Endothelial cell (in vitro differentiated cells): Measurements from ENCODE around the gene SERPINA12. TPM values are rescaled to one million over a fixed set of nuclear protein-coding genes. Genes with fewer than 3 reads are reported as not detected.
"Not testable (repeated sequence)": the region's sequence is repeated elsewhere in the genome, so short reads cannot be mapped to it uniquely, and the experiment has no call there.

Source experiments
- DNase-seq: peaks from one replicate; pipeline ENCODE4 v3.0.0; 2021; ENCODE audit warnings: low spot score
- H3K27ac Mint-ChIP-seq: one replicate; pipeline ENCODE4 v1.8.0; 2021; ENCODE audit warnings: mixed read lengths, inconsistent platforms; ENCODE audit not compliant: unreplicated experiment
- H3K27me3 Mint-ChIP-seq: one replicate; pipeline ENCODE4 v1.8.0; 2021; ENCODE audit warnings: mild to moderate bottlenecking, moderate library complexity, mixed read lengths, inconsistent platforms; ENCODE audit not compliant: unreplicated experiment
- H3K36me3 Mint-ChIP-seq: one replicate; pipeline ENCODE4 v1.8.0; 2021; ENCODE audit warnings: mild to moderate bottlenecking, low read depth, mixed read lengths, inconsistent platforms; ENCODE audit not compliant: unreplicated experiment
- H3K4me1 Mint-ChIP-seq: one replicate; pipeline ENCODE4 v1.8.0; 2021; ENCODE audit warnings: mild to moderate bottlenecking, mixed read lengths, inconsistent platforms; ENCODE audit not compliant: unreplicated experiment
- H3K4me3 Mint-ChIP-seq: one replicate; pipeline ENCODE4 v1.8.0; 2021; ENCODE audit warnings: mild to moderate bottlenecking, mixed read lengths, inconsistent platforms; ENCODE audit not compliant: unreplicated experiment
- H3K9me3 Mint-ChIP-seq: one replicate; pipeline ENCODE4 v1.8.0; 2021; ENCODE audit warnings: mixed read lengths, inconsistent platforms; ENCODE audit not compliant: unreplicated experiment
- CTCF ChIP-seq: fragments of 200-600 bp; sonication (generic); IDR thresholded peaks from one replicate; pipeline ENCODE4 v1.5.0; 2021; ENCODE audit warnings: antibody characterized with exemption; ENCODE audit not compliant: unreplicated experiment
- total RNA-seq: library from RNA; stranded (reverse); fragmentation: NEBNext Ultra II Directional; extraction: Animal tissue kit (Norgen Biotek cat#: 25700); gene quantifications from one replicate; pipeline ENCODE4 v1.2.1, GENCODE V29; 2021; ENCODE audit not compliant: unreplicated experiment

The SERPINA12 gene
- total RNA-seq, 1 donor from 2014 or later = not detected

- Mint-ChIP-seq H3K9me3 (no peaks in the 10 kb centered on the region), H3K36me3 (no peaks in the 10 kb centered on the region), H3K4me3 (no peak overlapping the region), H3K27me3 (peaks cover 13% of the 10 kb centered on the region), H3K27ac (no peak overlapping the region), H3K4me1 (no peaks in the 10 kb centered on the region)
- DNase-seq = no peak
- no peak for TF ChIP-seq CTCF
These were observed 8.0 kb upstream of the SERPINA12 start for GRCh38 chr14:94517248-94517640.

- no peak overlapping the region for H3K27ac Mint-ChIP-seq
- TF ChIP-seq CTCF = no peak
- no peaks in the 10 kb centered on the region for H3K36me3 Mint-ChIP-seq
- peaks cover 16% of the 10 kb centered on the region for H3K27me3 Mint-ChIP-seq
- no peaks in the 10 kb centered on the region for H3K9me3 Mint-ChIP-seq
- DNase-seq = no peak
- no peaks in the 10 kb centered on the region for H3K4me1 Mint-ChIP-seq
- H3K4me3 Mint-ChIP-seq = no peak overlapping the region
These were observed 6.6 kb upstream of the SERPINA12 start for GRCh38 chr14:94515856-94516255.

GRCh38 chr14:94515426-94515825 lies 6.2 kb upstream of the SERPINA12 start:
- Mint-ChIP-seq H3K4me1 (no peaks in the 10 kb centered on the region), H3K27me3 (peaks cover 16% of the 10 kb centered on the region), H3K4me3 (no peak overlapping the region), H3K36me3 (no peaks in the 10 kb centered on the region), H3K27ac (no peak overlapping the region), H3K9me3 (no peaks in the 10 kb centered on the region)
- DNase-seq = no peak
- TF ChIP-seq CTCF = no peak

DNA sequence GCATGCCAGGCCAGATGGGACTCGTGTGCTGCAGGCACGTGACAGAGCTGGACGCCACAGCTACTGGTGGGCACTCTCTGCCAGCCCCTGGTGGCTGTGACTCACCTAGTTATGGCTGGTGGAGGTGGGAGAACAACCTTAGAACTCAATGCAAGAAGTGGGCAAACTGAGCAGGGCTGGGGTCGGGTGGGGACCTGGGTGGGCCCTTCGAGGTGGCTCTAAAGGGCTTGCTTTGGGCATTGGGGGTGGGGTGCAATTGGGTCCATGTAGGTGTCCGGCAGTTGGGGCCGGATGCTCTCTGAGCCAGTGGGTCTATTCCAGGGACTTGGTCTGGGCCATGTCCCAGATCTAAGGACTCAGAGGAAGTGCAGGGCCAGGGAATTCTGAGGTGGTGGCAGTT lies 5.1 kb upstream of the SERPINA12 start:
- Mint-ChIP-seq H3K9me3 (no peaks in the 10 kb centered on the region), H3K27ac (no peak overlapping the region), H3K36me3 (no peaks in the 10 kb centered on the region)

GRCh38 chr14:94510481-94510880 lies 1.2 kb upstream of the SERPINA12 start:
- not testable (repeated sequence) for H3K27ac Mint-ChIP-seq, H3K9me3 Mint-ChIP-seq, H3K4me3 Mint-ChIP-seq, H3K4me1 Mint-ChIP-seq, DNase-seq, H3K36me3 Mint-ChIP-seq, H3K27me3 Mint-ChIP-seq

More for the DNA sequence above, 5.1 kb upstream of the SERPINA12 start:
- Mint-ChIP-seq H3K4me3 (no peak overlapping the region), H3K4me1 (no peaks in the 10 kb centered on the region), H3K27me3 (peaks cover 15% of the 10 kb centered on the region)
- TF ChIP-seq CTCF = no peak
- no peak for DNase-seq

DNA sequence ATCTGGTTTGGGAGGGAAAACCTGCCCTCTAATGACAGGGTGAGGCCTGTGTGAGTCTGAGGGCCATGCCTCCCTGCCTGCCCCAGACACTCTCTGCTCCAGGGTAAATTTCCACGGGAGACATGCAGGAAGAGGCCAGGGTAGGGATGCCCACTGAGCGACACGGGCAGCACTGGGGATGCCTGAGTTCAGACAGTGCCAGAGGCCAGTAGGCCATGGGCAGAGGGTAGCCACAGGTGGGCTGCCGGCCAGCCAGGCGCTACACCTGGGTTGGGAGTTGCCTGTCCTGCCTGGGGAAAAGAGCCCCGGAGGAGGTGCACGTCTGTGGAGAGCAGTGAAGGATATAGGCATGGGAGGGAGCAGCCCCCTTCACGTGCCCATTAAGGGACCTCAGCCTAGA lies 3.6 kb downstream of the SERPINA12 start:
- no peak for TF ChIP-seq CTCF
- Mint-ChIP-seq H3K27me3 (no peaks in the 10 kb centered on the region), H3K4me1 (no peaks in the 10 kb centered on the region), H3K36me3 (no peaks in the 10 kb centered on the region), H3K4me3 (no peak overlapping the region), H3K27ac (no peak overlapping the region), H3K9me3 (no peaks in the 10 kb centered on the region)
- DNase-seq = no peak
